HG03103 (cell line): ENCODE results near the gene MYO1C.
"Not testable (repeated sequence)": the region's sequence is repeated elsewhere in the genome, so short reads cannot be mapped to it uniquely, and the experiment has no call there.

ENCODE experiments used
- ATAC-seq: cut with Tn5 transposase; IDR thresholded peaks from one replicate; pipeline ENCODE4 v1.9.1; 2021; ENCODE audit warnings: low read depth; ENCODE audit not compliant: unreplicated experiment

Gene MYO1C

DNA sequence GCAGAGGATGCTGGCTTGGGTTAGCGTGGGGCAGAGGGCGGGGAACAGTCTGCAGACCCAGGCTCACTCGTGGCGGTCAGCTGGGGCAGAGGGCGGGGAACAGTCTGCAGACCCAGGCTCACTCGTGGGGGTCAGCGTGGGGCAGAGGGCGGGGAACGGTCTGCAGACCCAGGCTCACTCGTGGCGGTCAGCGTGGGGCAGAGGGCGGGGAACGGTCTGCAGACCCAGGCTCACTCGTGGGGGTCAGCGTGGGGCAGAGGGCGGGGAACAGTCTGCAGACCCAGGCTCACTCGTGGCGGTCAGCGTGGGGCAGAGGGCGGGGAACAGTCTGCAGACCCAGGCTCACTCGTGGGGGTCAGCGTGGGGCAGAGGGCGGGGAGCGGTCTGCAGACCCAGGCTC lies 16.2 kb upstream of the MYO1C start:
- ATAC-seq = not testable (repeated sequence)

DNA sequence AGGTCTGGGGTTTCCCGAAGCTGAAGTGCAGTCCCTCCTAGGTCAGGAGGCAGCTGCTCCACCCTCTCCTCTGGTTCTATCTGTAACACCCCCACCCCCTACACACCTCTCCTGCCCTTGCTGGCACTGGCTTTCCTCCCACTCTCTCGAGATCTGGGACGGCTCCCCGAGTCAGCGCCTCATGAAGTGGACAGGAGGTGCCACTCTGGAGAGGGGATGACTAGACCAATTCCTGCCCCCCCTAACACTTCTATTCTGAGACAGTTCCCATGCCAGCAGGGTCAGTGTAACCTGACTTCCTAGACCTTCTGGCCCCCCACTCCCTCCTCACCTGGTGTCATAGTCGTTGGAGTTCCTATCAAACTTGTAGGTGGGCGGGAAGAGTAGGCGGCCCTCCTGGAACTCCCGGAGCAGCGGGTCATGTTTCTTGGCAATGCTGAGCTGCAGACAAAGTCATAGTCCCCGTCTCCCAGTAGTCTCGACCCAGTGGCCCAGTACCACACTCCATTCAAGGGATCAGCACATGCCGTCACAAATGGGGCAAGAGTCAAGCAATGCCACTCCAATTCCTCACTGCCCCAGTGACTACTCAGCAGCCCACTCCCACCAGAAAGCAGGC lies 14.3 kb upstream of the MYO1C start:
- ATAC-seq = no peak

DNA sequence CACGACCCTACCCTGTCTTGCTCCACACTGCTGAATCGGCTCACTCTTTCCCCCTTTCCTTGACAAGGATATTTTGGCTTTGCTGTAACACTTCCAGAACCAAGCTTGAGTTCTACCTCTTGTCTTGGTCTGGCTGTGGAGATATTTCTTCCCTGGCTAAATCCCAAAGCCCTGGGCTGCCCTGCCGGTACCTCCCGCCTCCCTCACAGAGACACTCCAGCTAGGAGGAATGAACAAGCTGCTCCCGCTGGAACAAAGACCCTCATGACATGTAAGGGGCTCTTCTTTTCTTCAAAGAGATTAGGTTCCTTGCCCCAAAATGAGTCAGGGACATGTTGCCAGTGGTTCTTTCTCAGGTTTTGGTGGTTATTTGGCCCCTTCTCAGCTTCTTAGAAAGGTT lies 13.1 kb upstream of the MYO1C start:
- ATAC-seq = no peak

DNA sequence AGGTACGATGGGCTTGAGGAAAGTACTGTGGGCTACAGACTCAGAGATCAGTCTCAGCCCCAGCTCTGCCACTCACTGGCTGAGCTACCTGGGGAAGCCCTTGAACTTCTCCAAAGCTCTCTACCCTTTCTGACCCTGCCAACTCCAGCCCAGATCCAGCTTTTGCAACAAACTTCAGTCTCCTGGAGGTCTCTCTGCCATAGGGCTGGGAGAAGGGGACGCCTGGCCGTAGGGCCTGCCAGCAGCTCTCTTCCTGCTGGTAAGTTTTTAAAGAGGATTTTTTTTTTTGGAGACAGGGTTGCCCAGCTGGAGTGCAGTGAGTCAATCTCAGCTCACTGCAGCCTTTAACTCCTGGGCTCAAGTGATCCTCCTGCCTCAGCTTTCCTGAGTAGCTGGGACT lies 12.4 kb upstream of the MYO1C start:
- no peak for ATAC-seq

DNA sequence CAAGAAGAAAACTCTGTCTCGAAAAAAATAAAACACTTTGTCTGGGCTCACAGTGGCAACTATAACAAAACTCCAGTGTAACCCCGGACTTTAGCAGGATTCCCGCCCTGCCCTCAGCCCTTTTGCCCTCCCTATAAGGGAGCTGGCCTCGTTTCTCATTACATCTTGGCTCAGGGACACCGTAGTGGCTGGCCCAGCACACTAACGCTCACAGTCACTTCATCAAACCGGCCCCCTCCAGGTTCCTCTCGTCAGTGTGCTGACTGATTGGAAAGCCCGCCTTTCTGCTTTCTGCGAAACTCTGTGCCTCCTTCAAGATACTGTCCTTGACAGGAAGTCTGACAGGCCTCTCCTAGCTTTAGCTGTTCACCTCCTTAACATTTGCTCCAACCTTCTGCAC lies 11.2 kb upstream of the MYO1C start:
- ATAC-seq = no peak

DNA sequence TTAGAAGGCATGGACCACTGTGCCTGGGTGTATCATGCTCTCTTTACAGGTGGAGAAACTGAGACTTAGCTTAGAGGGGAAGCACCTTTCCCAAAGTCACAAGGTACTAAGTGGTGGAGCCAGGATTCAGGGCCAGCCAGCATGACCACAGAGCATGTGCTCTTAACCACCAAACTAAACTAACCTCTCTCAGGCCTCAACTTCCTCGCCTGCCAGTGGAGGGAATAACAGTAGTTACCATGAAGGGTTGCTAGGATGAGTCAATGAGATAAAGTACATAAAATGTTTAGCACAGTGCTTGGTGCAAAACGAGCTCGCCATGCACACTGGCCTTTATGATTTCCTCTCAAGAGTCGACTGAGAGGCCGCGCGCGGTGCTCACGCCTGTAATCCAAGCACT lies 6.4 kb upstream of the MYO1C start:
- no peak for ATAC-seq

DNA sequence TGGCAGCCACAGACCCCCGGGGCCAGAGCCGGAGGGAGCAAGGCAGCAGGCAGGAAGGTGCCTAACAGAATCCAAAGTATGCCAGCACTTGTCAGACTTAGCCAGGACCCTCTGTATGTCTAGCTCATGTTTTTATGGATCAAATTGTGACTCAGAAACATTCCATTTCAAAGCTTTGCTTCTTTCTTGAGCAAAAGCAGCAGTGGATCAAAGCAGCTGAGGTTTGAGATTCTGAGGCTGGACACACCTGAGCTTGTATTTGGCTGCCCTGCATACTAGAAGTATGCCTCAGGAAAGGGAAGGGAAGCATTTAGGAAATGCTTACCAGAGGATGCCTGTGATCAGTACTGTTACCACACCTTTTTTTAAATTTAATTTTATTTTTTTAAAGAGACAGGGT lies 5.7 kb upstream of the MYO1C start:
- ATAC-seq = no peak

DNA sequence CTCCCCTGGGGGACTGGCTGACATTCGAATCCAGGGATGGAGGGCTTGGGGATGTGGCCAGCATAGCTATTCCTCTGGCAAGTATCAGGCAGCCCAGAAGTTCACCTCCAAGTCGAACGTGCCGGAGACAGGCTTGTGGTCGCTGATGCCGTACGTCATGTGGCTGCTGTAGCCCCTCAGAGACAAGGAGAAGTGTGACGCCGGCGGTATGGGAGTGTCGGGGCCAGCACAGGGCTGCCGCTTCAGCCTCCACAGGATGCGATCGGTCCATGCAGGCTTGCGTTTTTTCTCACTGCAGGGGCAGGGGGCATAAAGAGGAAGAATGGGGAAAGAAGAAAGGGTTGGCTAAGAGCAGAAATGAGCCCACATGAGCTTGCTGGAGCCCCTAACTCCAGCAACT lies 5.3 kb upstream of the MYO1C start:
- ATAC-seq = no peak

DNA sequence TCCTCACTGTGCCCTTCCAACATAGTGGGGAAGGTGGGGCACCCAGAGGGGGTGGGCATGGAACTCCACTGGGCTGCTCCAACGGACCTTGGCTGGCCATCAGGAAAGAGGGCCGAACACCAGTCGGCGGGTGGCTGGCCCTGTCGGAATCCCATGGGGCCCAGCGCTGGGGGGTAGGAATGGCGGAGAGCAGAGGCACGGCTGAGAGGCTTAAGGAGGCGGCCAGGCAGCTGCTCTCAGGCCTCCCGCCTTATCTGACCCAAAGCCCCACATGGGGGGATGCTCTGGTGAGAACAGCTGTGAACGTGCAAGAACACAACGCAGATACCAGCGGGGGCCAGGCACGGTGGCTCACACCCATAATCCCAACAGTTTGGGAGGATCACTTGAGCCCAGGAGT lies 4.4 kb upstream of the MYO1C start:
- no peak for ATAC-seq

DNA sequence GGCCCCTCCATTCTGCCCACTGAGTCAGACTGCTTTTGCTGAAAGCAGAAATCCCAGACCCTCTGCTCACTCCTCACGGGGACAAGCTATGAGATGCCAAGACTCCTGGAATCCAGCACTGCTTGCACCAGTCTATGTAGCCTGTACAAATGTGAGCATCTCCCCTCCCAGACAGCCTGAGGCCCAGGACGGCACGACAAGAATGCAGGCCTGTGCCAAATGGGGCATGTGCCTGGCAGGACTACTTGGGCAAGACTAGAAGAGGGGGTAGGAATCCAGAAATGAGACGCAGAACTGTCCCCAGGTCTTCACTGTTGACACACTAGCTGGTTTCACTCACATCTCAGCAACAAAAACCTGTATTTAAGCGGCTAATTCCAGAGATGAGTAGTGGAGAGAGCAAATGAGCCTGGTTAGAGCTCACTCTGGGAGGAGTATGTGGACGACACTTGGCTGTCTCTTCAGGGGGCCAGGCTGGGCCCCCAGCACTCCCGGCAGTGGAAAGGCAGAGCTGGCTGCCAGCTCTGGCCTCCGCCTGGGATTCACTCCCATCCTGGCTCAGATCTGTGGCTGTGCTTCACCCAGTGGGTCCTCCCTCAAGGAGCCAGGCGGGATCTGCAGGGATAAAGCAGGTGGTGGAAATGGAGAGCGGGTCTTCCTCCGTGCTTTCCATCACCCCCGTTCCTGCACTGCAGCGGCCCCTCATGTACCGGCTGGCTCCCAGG lies 2.9 kb upstream of the MYO1C start:
- no peak for ATAC-seq

DNA sequence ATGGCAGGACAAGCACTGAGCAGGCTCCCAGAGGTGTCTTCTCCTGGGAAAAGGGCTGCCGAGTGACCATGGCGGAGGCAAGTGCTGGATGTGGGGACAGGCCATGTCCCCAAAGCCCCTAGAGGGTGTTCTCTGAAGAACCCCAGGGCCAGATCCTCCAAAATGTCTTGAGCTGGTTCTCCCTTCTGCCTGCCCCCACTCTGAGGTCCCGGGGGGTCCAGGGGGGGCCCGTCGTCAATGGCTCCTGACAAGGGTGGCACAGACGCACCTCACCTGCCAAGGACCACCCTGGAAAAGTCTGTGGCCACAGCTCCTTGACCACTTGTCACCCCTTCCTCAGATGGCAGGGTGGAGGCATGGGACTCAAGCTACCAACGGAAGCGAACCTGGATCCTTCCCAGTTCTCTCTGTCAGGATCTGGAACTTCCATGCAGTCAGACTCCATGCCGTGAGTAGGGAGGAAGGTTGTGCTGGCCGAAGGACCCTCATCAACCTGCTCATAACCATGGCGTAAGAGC lies 2.3 kb upstream of the MYO1C start:
- ATAC-seq = no peak

DNA sequence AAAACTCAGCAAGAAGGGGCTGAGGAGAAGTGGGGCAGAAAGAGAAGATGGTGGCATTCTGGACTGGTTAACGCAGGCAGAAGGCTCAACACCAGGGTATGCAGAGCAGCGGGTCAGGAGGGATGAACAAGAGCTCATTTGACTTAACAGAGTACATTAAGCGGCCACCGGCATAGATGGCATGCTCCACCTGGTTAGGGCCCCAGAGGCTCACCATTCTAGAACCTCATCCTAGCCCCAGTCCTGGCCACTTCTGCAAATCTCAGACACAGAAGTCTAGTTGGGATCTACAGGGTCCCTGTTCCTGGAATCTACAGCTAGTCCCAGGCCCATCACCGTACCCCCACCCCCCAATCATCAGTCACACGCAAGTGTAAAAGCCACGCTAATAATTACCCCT lies 1.7 kb upstream of the MYO1C start:
- no peak for ATAC-seq

DNA sequence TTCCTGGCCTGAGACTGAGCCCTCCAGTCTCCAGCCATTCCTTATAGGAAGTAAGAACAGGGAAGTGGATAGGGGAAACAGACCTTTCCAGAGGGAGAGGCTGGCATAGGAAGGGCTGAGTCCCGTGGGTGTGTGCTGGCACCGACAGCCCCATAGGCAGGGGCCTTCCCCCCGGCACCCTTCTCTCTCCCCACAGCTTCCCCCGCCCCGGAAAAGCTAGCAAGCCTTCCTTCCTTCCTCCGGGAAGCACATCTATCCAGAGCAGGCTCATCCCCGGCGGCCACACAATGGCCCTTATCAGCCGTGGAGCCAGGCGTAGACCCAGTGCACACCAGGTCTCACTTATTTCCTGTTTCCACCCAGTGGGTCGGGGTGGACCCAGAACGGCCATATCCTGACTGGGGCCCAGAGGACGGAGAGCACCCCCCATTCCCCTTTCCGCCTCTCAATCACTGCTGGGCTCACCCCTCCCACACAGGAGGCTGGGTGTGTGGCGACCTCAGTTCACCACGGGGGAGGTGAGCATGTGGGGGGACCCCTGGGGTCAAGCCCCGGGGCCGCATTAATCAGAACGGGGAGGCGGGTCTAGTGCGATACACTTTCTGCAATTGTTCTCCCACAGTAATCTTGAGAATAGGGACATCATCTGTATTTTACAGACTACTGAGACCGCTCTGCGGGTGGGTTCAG lies 950 bp upstream of the MYO1C start:
- no peak for ATAC-seq

DNA sequence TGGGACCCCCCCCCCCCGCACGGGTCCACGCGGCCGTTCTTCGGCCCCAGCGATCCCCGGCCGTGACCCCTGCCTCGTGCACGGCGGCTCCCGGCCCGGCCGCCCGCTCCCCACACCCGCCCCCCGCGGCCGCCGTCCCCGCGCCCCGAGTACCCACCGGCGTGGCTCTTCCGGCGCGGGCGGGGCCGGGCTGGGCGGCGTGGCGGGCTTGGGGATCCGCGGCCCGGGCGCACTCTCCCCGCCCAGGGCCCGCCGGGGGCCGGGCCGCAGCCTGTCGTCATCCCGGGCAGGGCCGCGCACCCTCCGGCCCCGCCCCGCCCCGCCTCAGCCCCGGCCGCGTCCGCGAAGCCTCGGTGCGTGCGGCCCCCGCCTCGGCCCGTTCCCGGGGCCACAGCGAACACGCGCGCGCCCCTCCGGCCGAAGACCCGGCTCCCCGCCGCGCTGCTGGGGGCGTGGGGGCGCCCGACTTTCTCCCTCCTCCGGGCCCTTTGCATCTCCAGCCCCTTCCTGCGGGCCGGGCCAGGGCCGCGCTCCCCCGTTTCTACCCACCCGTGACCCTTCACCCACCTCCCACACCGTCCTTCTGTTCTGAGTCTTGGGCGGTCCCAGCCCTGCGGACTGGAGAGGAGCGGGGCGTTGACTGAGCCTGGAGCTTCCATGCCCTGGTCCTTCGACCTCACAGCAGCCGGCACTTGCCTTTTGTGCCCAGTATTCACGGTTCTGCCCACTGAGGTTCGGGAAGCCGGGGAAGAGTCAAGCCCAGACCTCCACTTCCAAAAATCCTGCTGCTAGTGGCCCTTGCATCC lies 840 bp downstream of the MYO1C start:
- ATAC-seq = no peak

DNA sequence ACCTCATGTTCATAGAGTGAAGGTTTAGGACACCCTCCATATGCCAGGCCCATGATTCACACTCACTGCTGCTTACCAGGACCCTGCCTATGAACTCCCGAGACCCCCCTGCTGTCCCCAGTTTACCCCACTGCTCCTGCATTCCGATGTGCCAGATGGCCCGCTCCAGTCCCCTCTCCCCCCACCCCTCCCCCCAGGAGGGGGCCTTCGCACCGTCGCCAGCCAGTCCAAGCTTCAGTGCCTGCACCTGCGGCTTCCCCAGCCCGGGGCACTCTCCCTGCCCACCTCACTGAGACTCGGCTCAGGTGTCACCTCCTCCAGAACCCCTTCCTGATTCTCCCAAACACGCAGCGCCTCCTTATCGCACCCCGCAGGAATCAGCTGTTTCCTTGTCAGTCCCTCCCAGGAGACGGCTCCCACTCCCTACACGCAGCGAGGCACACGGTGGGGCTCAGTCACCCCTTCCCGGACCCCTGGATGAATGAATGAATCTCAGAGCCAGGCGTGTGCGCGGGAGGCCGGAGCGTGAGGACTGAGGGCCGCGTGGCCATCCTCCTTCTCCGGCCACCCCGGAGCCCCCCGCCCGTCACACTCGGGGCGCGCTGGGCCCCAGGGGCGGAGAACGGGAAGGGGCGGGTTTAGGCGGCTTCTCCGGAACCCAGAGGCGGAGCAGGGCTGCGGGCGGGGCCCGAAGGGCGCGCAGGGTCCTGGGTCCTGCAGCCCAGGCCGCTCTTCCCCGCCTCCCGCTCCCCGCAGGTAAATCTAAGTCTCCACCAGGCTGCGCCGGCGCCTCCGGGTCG lies 1.6 kb downstream of the MYO1C start:
- ATAC-seq = no peak

DNA sequence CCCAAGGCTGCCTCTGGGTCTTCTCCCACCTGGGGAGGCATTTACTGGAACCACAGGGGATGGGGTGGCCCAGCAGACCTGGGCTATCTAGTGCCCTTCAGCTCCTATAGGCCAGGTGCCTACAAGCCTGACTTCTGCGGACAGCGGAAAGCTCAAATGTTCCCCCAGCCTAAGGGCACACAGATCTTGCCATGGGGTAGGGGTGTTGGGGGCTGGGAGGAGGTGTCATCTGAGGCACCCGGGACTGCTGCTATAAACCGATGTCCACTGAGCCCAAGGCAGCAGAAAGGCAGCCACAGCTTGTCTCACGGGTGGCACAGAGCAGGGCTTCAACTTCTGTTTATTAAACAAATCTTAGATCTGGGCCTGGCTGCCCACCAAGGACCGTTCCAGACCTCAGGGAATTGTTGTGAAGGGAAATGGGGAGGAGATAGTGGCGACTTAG lies 3.6 kb downstream of the MYO1C start:
- ATAC-seq = no peak

DNA sequence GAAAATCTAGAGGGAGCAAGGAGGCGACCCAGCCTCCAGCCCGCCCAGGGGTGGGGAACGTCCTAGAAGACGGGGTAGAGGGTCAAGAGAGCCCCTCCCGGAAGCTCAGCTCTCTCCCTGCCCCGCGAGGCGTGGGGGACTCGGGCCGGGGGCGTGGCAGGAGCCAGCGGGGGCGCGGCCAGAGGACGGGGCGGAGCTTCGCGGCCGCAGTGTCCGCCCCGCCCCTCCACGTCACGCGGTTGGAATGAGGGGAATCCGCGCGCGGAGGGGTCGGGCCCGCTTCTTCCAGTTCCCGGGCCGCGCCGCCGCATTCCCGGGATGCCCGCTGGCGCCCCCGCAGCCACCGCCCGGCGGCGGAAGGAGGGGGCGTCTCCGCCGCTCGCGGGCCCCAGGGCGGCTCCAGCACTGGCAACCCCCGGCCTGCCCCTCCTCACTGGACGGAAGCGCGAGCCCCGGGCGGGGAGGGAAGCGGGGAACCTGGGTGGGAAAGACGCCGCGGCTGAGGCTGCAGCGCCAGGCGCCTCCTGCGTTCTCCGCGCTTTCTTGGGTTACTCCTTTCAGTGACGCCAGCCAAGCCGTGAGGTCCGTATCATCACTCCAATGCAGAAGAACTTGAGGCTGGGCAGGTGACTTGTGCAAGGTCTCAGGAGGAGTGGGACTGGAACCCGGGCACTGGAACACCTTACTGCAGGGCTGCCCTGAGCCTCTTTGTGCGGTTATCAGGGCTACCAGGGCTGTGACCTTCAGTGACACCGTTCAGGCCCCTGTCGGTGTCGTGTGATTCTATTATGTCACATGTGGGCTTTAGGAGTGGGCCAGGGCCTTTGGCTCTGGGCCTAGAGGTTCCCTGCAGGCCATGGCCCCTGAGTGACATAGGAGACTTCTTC lies 4.3 kb downstream of the MYO1C start:
- ATAC-seq = no peak

DNA sequence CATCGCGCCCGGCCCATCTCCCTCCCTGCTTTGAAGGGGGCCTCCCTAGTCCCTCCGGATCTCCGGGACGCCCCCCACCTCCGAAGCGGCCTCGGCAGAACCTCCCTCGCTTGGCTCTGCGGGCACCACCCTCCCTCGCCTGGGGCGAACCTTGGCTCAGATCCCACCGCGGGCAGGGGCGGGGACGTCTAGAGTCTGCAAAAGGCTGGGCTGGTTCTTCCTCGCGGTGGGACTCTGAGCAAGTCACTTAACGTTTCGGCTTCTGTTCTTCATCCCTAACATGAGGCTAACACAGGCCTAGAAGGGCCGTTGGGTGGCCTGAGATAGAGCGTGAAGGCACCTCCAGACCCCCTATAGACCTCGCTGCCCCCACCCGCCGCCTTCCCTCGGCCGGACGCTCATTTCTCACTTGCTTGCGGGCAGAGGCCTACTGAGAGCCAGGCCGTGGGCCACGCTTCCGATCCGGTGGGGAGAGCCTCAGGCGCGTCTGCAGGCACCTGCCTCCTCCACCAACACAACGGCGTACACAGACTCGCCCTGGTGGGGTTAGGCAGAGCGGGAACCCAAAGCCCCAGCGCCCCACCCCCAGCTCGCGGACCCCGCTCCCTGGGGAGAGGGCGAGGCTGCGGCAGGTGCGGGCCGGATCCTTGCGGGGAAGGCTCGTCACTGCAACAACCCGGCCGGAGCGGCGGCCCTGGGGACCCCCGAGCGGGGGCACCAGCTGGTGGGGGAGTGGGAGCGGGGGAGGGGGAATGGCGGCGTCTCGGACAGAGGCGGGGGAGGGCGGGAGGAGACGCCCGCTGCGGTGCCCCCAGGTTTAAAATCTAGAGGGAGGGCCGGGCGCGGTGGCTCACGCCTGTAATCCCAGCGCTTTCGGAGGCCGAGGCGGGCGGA lies 5.4 kb downstream of the MYO1C start:
- no peak for ATAC-seq
